HG03571 (cell line): ENCODE results near the gene ZFP57.

ENCODE experiments used
- ATAC-seq: cut with Tn5 transposase; IDR thresholded peaks from one replicate; pipeline ENCODE4 v1.9.1; 2021; ENCODE audit not compliant: unreplicated experiment

The ZFP57 gene

GRCh38 chr6:29680904-29681303 lies at the start of gene ZFP57:
Gene ZFP57 (minus strand): TSS chr6:29681152. CDS start chr6:29677003, 4,149 bp downstream.
- ATAC-seq, result no peak

GRCh38 chr6:29730575-29731126 lies 49.7 kb upstream of the ZFP57 start:
- no peak for ATAC-seq

GRCh38 chr6:29729774-29730328 lies 48.9 kb upstream of the ZFP57 start:
- ATAC-seq, result no peak

- no peak for ATAC-seq
Observed at GRCh38 chr6:29728875-29729270, 47.9 kb upstream of the ZFP57 start.

- ATAC-seq, result no peak
Observed at GRCh38 chr6:29728173-29728874, 47.4 kb upstream of the ZFP57 start.

- no peak for ATAC-seq
Observed at GRCh38 chr6:29727637-29728036, 46.7 kb upstream of the ZFP57 start.

GRCh38 chr6:29726571-29727194 lies 45.7 kb upstream of the ZFP57 start:
- no peak for ATAC-seq

GRCh38 chr6:29726001-29726400 lies 45.0 kb upstream of the ZFP57 start:
- no peak for ATAC-seq

- no peak for ATAC-seq
Observed at GRCh38 chr6:29724937-29725869, 44.3 kb upstream of the ZFP57 start.

- no peak for ATAC-seq
Observed at GRCh38 chr6:29723666-29724588, 43.0 kb upstream of the ZFP57 start.

- ATAC-seq, result peak; percentile 87
Observed at GRCh38 chr6:29723262-29723665, 42.3 kb upstream of the ZFP57 start, which contains the start of gene HLA-F. Gene HLA-F (plus strand): TSS chr6:29723434. CDS start chr6:29723464, 30 bp downstream.

- ATAC-seq, result no peak
Observed at GRCh38 chr6:29720863-29721262, 39.9 kb upstream of the ZFP57 start.

- no peak for ATAC-seq
Observed at GRCh38 chr6:29710281-29710941, 29.5 kb upstream of the ZFP57 start.

- ATAC-seq, result no peak
Observed at GRCh38 chr6:29709188-29709587, 28.2 kb upstream of the ZFP57 start.

- no peak for ATAC-seq
Observed at GRCh38 chr6:29708432-29709179, 27.7 kb upstream of the ZFP57 start.

- no peak for ATAC-seq
Observed at GRCh38 chr6:29705389-29706231, 24.7 kb upstream of the ZFP57 start.

- no peak for ATAC-seq
Observed at GRCh38 chr6:29702519-29703103, 21.7 kb upstream of the ZFP57 start.
